ENCODE data around the gene PRR33.

The PRR33 gene

DNA sequence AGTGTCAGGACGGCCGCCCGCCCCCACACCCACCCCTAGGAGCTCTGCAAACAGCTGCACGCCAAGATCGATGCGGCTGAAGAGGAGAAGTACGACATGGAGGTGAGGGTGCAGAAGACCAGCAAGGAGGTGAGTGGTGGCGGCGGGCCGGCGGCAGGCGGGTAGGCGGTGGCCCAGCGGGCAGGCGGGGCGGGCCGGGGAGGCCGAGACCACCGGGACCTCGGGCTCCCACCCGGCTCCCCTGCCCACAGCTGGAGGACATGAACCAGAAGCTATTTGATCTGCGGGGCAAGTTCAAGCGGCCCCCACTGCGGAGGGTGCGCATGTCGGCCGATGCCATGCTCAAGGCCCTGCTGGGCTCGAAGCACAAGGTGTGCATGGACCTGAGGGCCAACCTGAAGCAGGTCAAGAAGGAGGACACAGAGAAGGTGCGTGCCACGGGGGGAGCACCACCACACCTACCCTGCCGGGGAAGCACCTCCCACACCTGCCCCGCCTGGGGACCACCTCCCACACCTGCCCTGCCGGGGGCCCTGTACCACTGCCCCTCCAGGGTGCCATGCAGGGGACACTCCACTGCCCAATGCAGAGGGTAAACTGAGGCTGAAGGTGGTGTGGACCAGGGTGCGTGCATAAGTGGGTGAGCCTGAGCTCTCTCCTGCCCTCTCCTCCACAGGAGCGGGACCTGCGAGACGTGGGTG is 50.8 kb downstream of the PRR33 start:
- TF ChIP-seq CTCF (IDR thresholded peaks at IDR 0.05; ENCODE audit: insufficient read depth, low read length, poor library complexity, severe bottlenecking), result no peak
- H3K27me3 ChIP-seq (replicated peaks; ENCODE audit: control insufficient read depth, insufficient read depth, low read length), result no peaks in the 10 kb centered on the region
- DNase-seq (ENCODE audit: extremely low read depth, insufficient read length), result peak; percentile 4
- no peak overlapping the region for H3K4me3 ChIP-seq (replicated peaks; ENCODE audit: low read depth, low read length)
- H3K36me3 ChIP-seq (ENCODE audit: control insufficient read depth, insufficient read depth, low read length), result no peaks in the 10 kb centered on the region

GRCh38 chr11:1839924-1840779 is 51.5 kb downstream of the PRR33 start:
- Histone ChIP-seq H3K36me3 (ENCODE audit: control insufficient read depth, insufficient read depth, low read length) (no peaks in the 10 kb centered on the region), H3K4me3 (replicated peaks; ENCODE audit: low read depth, low read length) (no peak overlapping the region), H3K27me3 (replicated peaks; ENCODE audit: control insufficient read depth, insufficient read depth, low read length) (no peaks in the 10 kb centered on the region)
- no peak for TF ChIP-seq CTCF (IDR thresholded peaks at IDR 0.05; ENCODE audit: insufficient read depth, low read length, poor library complexity, severe bottlenecking)
- DNase-seq (ENCODE audit: extremely low read depth, insufficient read length), result peak; percentile 59

- Histone ChIP-seq H3K4me3 (replicated peaks; ENCODE audit: low read depth, low read length) (no peak overlapping the region), H3K36me3 (ENCODE audit: control insufficient read depth, insufficient read depth, low read length) (no peaks in the 10 kb centered on the region), H3K27me3 (replicated peaks; ENCODE audit: control insufficient read depth, insufficient read depth, low read length) (no peaks in the 10 kb centered on the region)
- no peak for DNase-seq (ENCODE audit: extremely low read depth, insufficient read length)
- TF ChIP-seq CTCF (IDR thresholded peaks at IDR 0.05; ENCODE audit: insufficient read depth, low read length, poor library complexity, severe bottlenecking), result no peak
These were observed 52.3 kb downstream of the PRR33 start for GRCh38 chr11:1839204-1839923.

- Histone ChIP-seq H3K4me3 (replicated peaks; ENCODE audit: low read depth, low read length) (no peak within 1 kb of the TSS), H3K27me3 (replicated peaks; ENCODE audit: control insufficient read depth, insufficient read depth, low read length) (no peaks in the 10 kb centered on the region), H3K36me3 (ENCODE audit: control insufficient read depth, insufficient read depth, low read length) (no peaks in the 10 kb centered on the region)
- TF ChIP-seq CTCF (IDR thresholded peaks at IDR 0.05; ENCODE audit: insufficient read depth, low read length, poor library complexity, severe bottlenecking), result no peak
- no peak for DNase-seq (ENCODE audit: extremely low read depth, insufficient read length)
These were observed 53.1 kb downstream of the PRR33 start, which contains the start of gene TNNI2 for GRCh38 chr11:1838426-1839144. Gene TNNI2 (plus strand): TSS chr11:1838981. CDS start chr11:1839697, 716 bp downstream.

Data from GM06990 (cell line).